ENCODE results near the gene USP12. TPM values are rescaled to one million over a fixed set of nuclear protein-coding genes. Genes with fewer than 3 reads are reported as not detected.
"Not testable (repeated sequence)": the region's sequence is repeated elsewhere in the genome, so short reads cannot be mapped to it uniquely, and the experiment has no call there.

The USP12 gene
- total RNA-seq, 1 donor: 52.4 TPM

GRCh38 chr13:27101289-27101688, 70.3 kb downstream of the USP12 start:
- Histone ChIP-seq H3K4me3 (ENCODE audit: low read length) (no peak overlapping the region), H3K27me3 (ENCODE audit: insufficient read depth, low read length) (no peaks in the 10 kb centered on the region), H3K4me1 (ENCODE audit: insufficient read depth, low read length) (no peaks in the 10 kb centered on the region), H3K9me3 (ENCODE audit: low read depth, low read length) (no peaks in the 10 kb centered on the region)

GRCh38 chr13:27097691-27098090, 73.9 kb downstream of the USP12 start:
- Histone ChIP-seq H3K9me3 (ENCODE audit: low read depth, low read length) (no peaks in the 10 kb centered on the region), H3K4me1 (ENCODE audit: insufficient read depth, low read length) (no peaks in the 10 kb centered on the region), H3K4me3 (ENCODE audit: low read length) (no peak overlapping the region), H3K27me3 (ENCODE audit: insufficient read depth, low read length) (no peaks in the 10 kb centered on the region)

- H3K4me3 ChIP-seq (ENCODE audit: low read length): no peak overlapping the region
- H3K4me1 ChIP-seq (ENCODE audit: insufficient read depth, low read length): no peaks in the 10 kb centered on the region
- no peaks in the 10 kb centered on the region for H3K9me3 ChIP-seq (ENCODE audit: low read depth, low read length)
- H3K27me3 ChIP-seq (ENCODE audit: insufficient read depth, low read length): no peaks in the 10 kb centered on the region
These were observed 80.2 kb downstream of the USP12 start for GRCh38 chr13:27091451-27091850.

- Histone ChIP-seq H3K27me3 (ENCODE audit: insufficient read depth, low read length) (no peaks in the 10 kb centered on the region), H3K9me3 (ENCODE audit: low read depth, low read length) (no peaks in the 10 kb centered on the region), H3K4me3 (ENCODE audit: low read length) (no peak overlapping the region), H3K4me1 (ENCODE audit: insufficient read depth, low read length) (no peaks in the 10 kb centered on the region)
These were observed 83.0 kb downstream of the USP12 start for GRCh38 chr13:27088619-27089018.

GRCh38 chr13:27086599-27087265, 84.9 kb downstream of the USP12 start:
- H3K4me1 ChIP-seq (ENCODE audit: insufficient read depth, low read length): no peaks in the 10 kb centered on the region

GRCh38 chr13:27083183-27083582, 88.4 kb downstream of the USP12 start:
- Histone ChIP-seq H3K9me3 (ENCODE audit: low read depth, low read length) (no peaks in the 10 kb centered on the region), H3K4me1 (ENCODE audit: insufficient read depth, low read length) (no peaks in the 10 kb centered on the region), H3K27me3 (ENCODE audit: insufficient read depth, low read length) (no peaks in the 10 kb centered on the region), H3K4me3 (ENCODE audit: low read length) (no peak overlapping the region)

More at GRCh38 chr13:27086599-27087265, 84.9 kb downstream of the USP12 start:
- Histone ChIP-seq H3K9me3 (ENCODE audit: low read depth, low read length) (no peaks in the 10 kb centered on the region), H3K27me3 (ENCODE audit: insufficient read depth, low read length) (no peaks in the 10 kb centered on the region), H3K4me3 (ENCODE audit: low read length) (no peak overlapping the region)

- Histone ChIP-seq H3K9me3 (ENCODE audit: low read depth, low read length) (no peaks in the 10 kb centered on the region), H3K4me3 (ENCODE audit: low read length) (no peak overlapping the region), H3K27me3 (ENCODE audit: insufficient read depth, low read length) (no peaks in the 10 kb centered on the region), H3K4me1 (ENCODE audit: insufficient read depth, low read length) (no peaks in the 10 kb centered on the region)
These were observed 89.5 kb downstream of the USP12 start for GRCh38 chr13:27081893-27082679.

GRCh38 chr13:27080018-27080948, 91.3 kb downstream of the USP12 start:
- Histone ChIP-seq H3K4me1 (ENCODE audit: insufficient read depth, low read length) (no peaks in the 10 kb centered on the region), H3K9me3 (ENCODE audit: low read depth, low read length) (no peaks in the 10 kb centered on the region), H3K27me3 (ENCODE audit: insufficient read depth, low read length) (no peaks in the 10 kb centered on the region), H3K4me3 (ENCODE audit: low read length) (no peak overlapping the region)

- no peaks in the 10 kb centered on the region for H3K4me1 ChIP-seq (ENCODE audit: insufficient read depth, low read length)
- H3K4me3 ChIP-seq (ENCODE audit: low read length): no peak overlapping the region
- H3K27me3 ChIP-seq (ENCODE audit: insufficient read depth, low read length): no peaks in the 10 kb centered on the region
- no peaks in the 10 kb centered on the region for H3K9me3 ChIP-seq (ENCODE audit: low read depth, low read length)
These were observed 92.1 kb downstream of the USP12 start for GRCh38 chr13:27079421-27079958.

GRCh38 chr13:27077451-27077850, 94.2 kb downstream of the USP12 start:
- Histone ChIP-seq H3K4me3 (ENCODE audit: low read length) (no peak overlapping the region), H3K9me3 (ENCODE audit: low read depth, low read length) (no peaks in the 10 kb centered on the region), H3K27me3 (ENCODE audit: insufficient read depth, low read length) (no peaks in the 10 kb centered on the region), H3K4me1 (ENCODE audit: insufficient read depth, low read length) (no peaks in the 10 kb centered on the region)

- Histone ChIP-seq H3K4me3 (ENCODE audit: low read length) (no peak overlapping the region), H3K27me3 (ENCODE audit: insufficient read depth, low read length) (no peaks in the 10 kb centered on the region), H3K9me3 (ENCODE audit: low read depth, low read length) (no peaks in the 10 kb centered on the region)
These were observed 95.2 kb downstream of the USP12 start for GRCh38 chr13:27076421-27076820.

GRCh38 chr13:27073186-27073585, 98.4 kb downstream of the USP12 start:
- Histone ChIP-seq H3K4me3 (ENCODE audit: low read length) (no peak overlapping the region), H3K4me1 (ENCODE audit: insufficient read depth, low read length) (no peaks in the 10 kb centered on the region), H3K27me3 (ENCODE audit: insufficient read depth, low read length) (no peaks in the 10 kb centered on the region), H3K9me3 (ENCODE audit: low read depth, low read length) (no peaks in the 10 kb centered on the region)

More at GRCh38 chr13:27076421-27076820, 95.2 kb downstream of the USP12 start:
- H3K4me1 ChIP-seq (ENCODE audit: insufficient read depth, low read length): no peaks in the 10 kb centered on the region

GRCh38 chr13:27066123-27066522, 105.5 kb downstream of the USP12 start:
- not testable (repeated sequence) for H3K4me3 ChIP-seq (ENCODE audit: low read length); H3K9me3 ChIP-seq (ENCODE audit: low read depth, low read length); H3K27me3 ChIP-seq (ENCODE audit: insufficient read depth, low read length); H3K4me1 ChIP-seq (ENCODE audit: insufficient read depth, low read length)

- Histone ChIP-seq H3K9me3 (ENCODE audit: low read depth, low read length) (no peaks in the 10 kb centered on the region), H3K4me1 (ENCODE audit: insufficient read depth, low read length) (no peaks in the 10 kb centered on the region), H3K27me3 (ENCODE audit: insufficient read depth, low read length) (no peaks in the 10 kb centered on the region), H3K4me3 (ENCODE audit: low read length) (no peak overlapping the region)
These were observed 106.0 kb downstream of the USP12 start for GRCh38 chr13:27065582-27065981.
